NT2/D1 (cell line): Measurements from ENCODE around the gene TBC1D2B.

Source experiments
- DNase-seq: peaks from one replicate; pipeline ENCODE4 v3.0.0-alpha.2; 2011; ENCODE audit warnings: low read depth, low spot score
- H3K27me3 ChIP-seq: 2 replicates; pipeline ENCODE4 v1.6.0; 2011; ENCODE audit warnings: mild to moderate bottlenecking; ENCODE audit not compliant: insufficient read length, insufficient read depth
- H3K36me3 ChIP-seq: 2 replicates; pipeline ENCODE4 v1.6.1; 2011; ENCODE audit warnings: mild to moderate bottlenecking, low read length, mixed read lengths; ENCODE audit not compliant: insufficient read depth, insufficient read length
- H3K4me1 ChIP-seq: 2 replicates; pipeline ENCODE4 v1.5.1; 2011; ENCODE audit not compliant: insufficient read depth, insufficient read length
- H3K4me3 ChIP-seq: 2 replicates; pipeline ENCODE4 v1.5.1; 2011; ENCODE audit warnings: low read depth; ENCODE audit not compliant: insufficient read length
- H3K9ac ChIP-seq: 2 replicates; pipeline ENCODE4 v1.6.0; 2011; ENCODE audit warnings: low read depth; ENCODE audit not compliant: insufficient read length
- H3K9me3 ChIP-seq: 2 replicates; pipeline ENCODE4 v1.5.1; 2011; ENCODE audit warnings: mild to moderate bottlenecking, low read length; ENCODE audit not compliant: insufficient read depth
- SUZ12 ChIP-seq: IDR thresholded peaks from 2 replicates; pipeline ENCODE4 v1.6.1; 2011; ENCODE audit not compliant: insufficient read length, insufficient read depth; ENCODE audit errors: extremely low read depth
- YY1 ChIP-seq: IDR thresholded peaks from 2 replicates; pipeline ENCODE4 v1.6.1; 2011; ENCODE audit not compliant: insufficient read length, insufficient read depth
- ZNF274 ChIP-seq: IDR thresholded peaks from 2 replicates; pipeline ENCODE4 v1.6.1; 2011; ENCODE audit warnings: mild to moderate bottlenecking, low read depth, low read length

Gene TBC1D2B

GRCh38 chr15:78034495-78035191 is 42.9 kb downstream of the TBC1D2B start:
- H3K27me3 ChIP-seq: no peaks in the 10 kb centered on the region
- TF ChIP-seq SUZ12: no peak
- TF ChIP-seq YY1: no peak
- TF ChIP-seq ZNF274: no peak
- peaks cover 1% of the 10 kb centered on the region for H3K36me3 ChIP-seq
- H3K4me3 ChIP-seq: no peak overlapping the region
- no peaks in the 10 kb centered on the region for H3K9me3 ChIP-seq
- H3K9ac ChIP-seq: no peak overlapping the region
- no peak for DNase-seq
- H3K4me1 ChIP-seq: peaks cover 3% of the 10 kb centered on the region

- H3K4me3 ChIP-seq: no peak overlapping the region
- H3K36me3 ChIP-seq: peaks cover 5% of the 10 kb centered on the region
- H3K9ac ChIP-seq: no peak overlapping the region
- H3K4me1 ChIP-seq: peaks cover 2% of the 10 kb centered on the region
- H3K9me3 ChIP-seq: no peaks in the 10 kb centered on the region
- H3K27me3 ChIP-seq: no peaks in the 10 kb centered on the region
- DNase-seq: no peak
- TF ChIP-seq SUZ12 (no peak), ZNF274 (no peak), YY1 (no peak)
Observed at GRCh38 chr15:78033864-78034263, 43.6 kb downstream of the TBC1D2B start.

GRCh38 chr15:78032671-78033070 is 44.8 kb downstream of the TBC1D2B start:
- H3K9me3 ChIP-seq: no peaks in the 10 kb centered on the region
- no peak overlapping the region for H3K4me3 ChIP-seq
- no peak for TF ChIP-seq ZNF274
- TF ChIP-seq YY1: no peak
- TF ChIP-seq SUZ12: no peak
- no peaks in the 10 kb centered on the region for H3K27me3 ChIP-seq
- H3K4me1 ChIP-seq: no peaks in the 10 kb centered on the region
- H3K36me3 ChIP-seq: peaks cover 11% of the 10 kb centered on the region
- no peak overlapping the region for H3K9ac ChIP-seq
- no peak for DNase-seq

GRCh38 chr15:78024883-78025282 is 52.6 kb downstream of the TBC1D2B start:
- TF ChIP-seq YY1: no peak
- no peak for TF ChIP-seq ZNF274
- no peak for TF ChIP-seq SUZ12
- Histone ChIP-seq H3K9ac (no peak overlapping the region), H3K9me3 (no peaks in the 10 kb centered on the region), H3K4me1 (peaks cover 3% of the 10 kb centered on the region), H3K27me3 (no peaks in the 10 kb centered on the region), H3K4me3 (no peak overlapping the region), H3K36me3 (peaks cover 58% of the 10 kb centered on the region)
- no peak for DNase-seq

GRCh38 chr15:78024519-78024870 is 53.0 kb downstream of the TBC1D2B start:
- Histone ChIP-seq H3K4me3 (no peak overlapping the region), H3K4me1 (peaks cover 3% of the 10 kb centered on the region), H3K27me3 (no peaks in the 10 kb centered on the region), H3K9ac (no peak overlapping the region), H3K9me3 (no peaks in the 10 kb centered on the region), H3K36me3 (peaks cover 56% of the 10 kb centered on the region)
- no peak for DNase-seq
- TF ChIP-seq SUZ12: no peak
- no peak for TF ChIP-seq ZNF274
- no peak for TF ChIP-seq YY1

GRCh38 chr15:78023865-78024518 is 53.5 kb downstream of the TBC1D2B start:
- Histone ChIP-seq H3K36me3 (peaks cover 53% of the 10 kb centered on the region), H3K4me1 (peaks cover 3% of the 10 kb centered on the region), H3K27me3 (no peaks in the 10 kb centered on the region), H3K9ac (no peak overlapping the region), H3K9me3 (no peaks in the 10 kb centered on the region), H3K4me3 (no peak overlapping the region)
- no peak for DNase-seq
- no peak for TF ChIP-seq ZNF274
- TF ChIP-seq YY1: no peak
- TF ChIP-seq SUZ12: no peak

- Histone ChIP-seq H3K4me3 (no peak overlapping the region), H3K36me3 (peaks cover 47% of the 10 kb centered on the region), H3K4me1 (peaks cover 3% of the 10 kb centered on the region), H3K27me3 (no peaks in the 10 kb centered on the region), H3K9me3 (no peaks in the 10 kb centered on the region), H3K9ac (no peak overlapping the region)
- TF ChIP-seq SUZ12 (no peak), YY1 (no peak), ZNF274 (no peak)
- no peak for DNase-seq
Observed at GRCh38 chr15:78023081-78023665, 54.3 kb downstream of the TBC1D2B start.
